Parathyroid adenoma (tissue), 2 donors: ENCODE measurements around the gene SMARCA4.

ENCODE experiments used
- H2AFZ ChIP-seq: fragments of 300-600 bp; sonication (generic); one replicate; pipeline ENCODE4 v1.7.0; 2017; ENCODE audit warnings: antibody characterized with exemption, mild to moderate bottlenecking
- H3K27ac ChIP-seq: fragments of 300-600 bp; sonication (generic); one replicate; pipeline ENCODE4 v1.7.0; 2017
- H3K27me3 ChIP-seq: fragments of 300-600 bp; sonication (generic); one replicate; pipeline ENCODE4 v1.7.0; 2017; ENCODE audit warnings: low read length; ENCODE audit not compliant: control insufficient read depth, insufficient read depth
- H3K36me3 ChIP-seq: fragments of 300-600 bp; sonication (generic); one replicate; pipeline ENCODE4 v1.7.0; 2017; ENCODE audit warnings: low read length; ENCODE audit not compliant: control insufficient read depth, insufficient read depth
- H3K4me1 ChIP-seq: fragments of 300-600 bp; sonication (generic); one replicate; pipeline ENCODE4 v1.7.0; 2017; ENCODE audit warnings: control low read depth
- H3K4me2 ChIP-seq: fragments of 300-600 bp; sonication (generic); one replicate; pipeline ENCODE4 v1.7.0; 2017; ENCODE audit warnings: low read length
- H3K4me3 ChIP-seq: fragments of 300-600 bp; sonication (generic); one replicate; pipeline ENCODE4 v1.7.0; 2017; ENCODE audit warnings: low read depth, low read length
- H3K79me2 ChIP-seq: fragments of 300-600 bp; sonication (generic); one replicate; pipeline ENCODE4 v1.7.0; 2017; ENCODE audit warnings: control low read depth
- H3K9ac ChIP-seq: fragments of 300-600 bp; sonication (generic); one replicate; pipeline ENCODE4 v1.7.0; 2017; ENCODE audit warnings: mild to moderate bottlenecking
- H3K9me3 ChIP-seq: fragments of 300-600 bp; sonication (generic); one replicate; pipeline ENCODE4 v1.7.0; 2017; ENCODE audit warnings: low read length; ENCODE audit not compliant: control insufficient read depth
- CTCF ChIP-seq: fragments of 300-600 bp; sonication (generic); IDR thresholded peaks from one replicate; pipeline ENCODE4 v1.7.0; 2017; ENCODE audit warnings: antibody characterized with exemption, mild to moderate bottlenecking
- donor health status: primary hyperparathyroidism.

Gene SMARCA4

GRCh38 chr19:10977742-10978092 lies 16.9 kb downstream of the SMARCA4 start:
- no peak overlapping the region for H3K27ac ChIP-seq
- no peak overlapping the region for H3K4me3 ChIP-seq
- H2AFZ ChIP-seq = no peak overlapping the region

GRCh38 chr19:10979951-10980381 lies 19.1 kb downstream of the SMARCA4 start:
- Histone ChIP-seq H3K9me3 (no peaks in the 10 kb centered on the region), H2AFZ (no peak overlapping the region), H3K79me2 (peaks cover 59% of the 10 kb centered on the region), H3K4me2 (no peak overlapping the region), H3K4me1 (no peaks in the 10 kb centered on the region), H3K36me3 (no peaks in the 10 kb centered on the region), H3K4me3 (no peak overlapping the region), H3K27ac (no peak overlapping the region), H3K27me3 (no peaks in the 10 kb centered on the region), H3K9ac (no peak overlapping the region)
- no peak for TF ChIP-seq CTCF

More at GRCh38 chr19:10977742-10978092, 16.9 kb downstream of the SMARCA4 start:
- peaks cover 61% of the 10 kb centered on the region for H3K79me2 ChIP-seq
- no peaks in the 10 kb centered on the region for H3K9me3 ChIP-seq
- H3K4me1 ChIP-seq = no peaks in the 10 kb centered on the region
- H3K27me3 ChIP-seq = no peaks in the 10 kb centered on the region
- H3K36me3 ChIP-seq = no peaks in the 10 kb centered on the region
- H3K4me2 ChIP-seq = no peak overlapping the region
- H3K9ac ChIP-seq = no peak overlapping the region
- no peak for TF ChIP-seq CTCF

GRCh38 chr19:10981252-10981895 lies 20.5 kb downstream of the SMARCA4 start:
- Histone ChIP-seq H3K27me3 (no peaks in the 10 kb centered on the region), H2AFZ (no peak overlapping the region), H3K36me3 (no peaks in the 10 kb centered on the region), H3K27ac (no peak overlapping the region), H3K4me2 (no peak overlapping the region), H3K79me2 (peaks cover 50% of the 10 kb centered on the region), H3K4me1 (no peaks in the 10 kb centered on the region), H3K4me3 (no peak overlapping the region), H3K9ac (no peak overlapping the region), H3K9me3 (no peaks in the 10 kb centered on the region)
- no peak for TF ChIP-seq CTCF

- Histone ChIP-seq H3K4me3 (no peak overlapping the region), H3K27ac (no peak overlapping the region), H3K9me3 (no peaks in the 10 kb centered on the region), H3K79me2 (peaks cover 36% of the 10 kb centered on the region), H3K36me3 (no peaks in the 10 kb centered on the region), H2AFZ (no peak overlapping the region), H3K4me1 (no peaks in the 10 kb centered on the region), H3K9ac (no peak overlapping the region), H3K27me3 (no peaks in the 10 kb centered on the region), H3K4me2 (no peak overlapping the region)
- no peak for TF ChIP-seq CTCF
Measured at GRCh38 chr19:10983026-10983425, 22.2 kb downstream of the SMARCA4 start.

- Histone ChIP-seq H3K9me3 (no peaks in the 10 kb centered on the region), H3K27ac (no peak overlapping the region), H3K79me2 (peaks cover 28% of the 10 kb centered on the region), H3K36me3 (no peaks in the 10 kb centered on the region), H2AFZ (no peak overlapping the region), H3K9ac (no peak overlapping the region), H3K4me2 (no peak overlapping the region), H3K4me3 (no peak overlapping the region), H3K4me1 (no peaks in the 10 kb centered on the region), H3K27me3 (no peaks in the 10 kb centered on the region)
- TF ChIP-seq CTCF = no peak
Measured at GRCh38 chr19:10984166-10984735, 23.4 kb downstream of the SMARCA4 start.
